ENCODE results near the gene MMP10.

DNA sequence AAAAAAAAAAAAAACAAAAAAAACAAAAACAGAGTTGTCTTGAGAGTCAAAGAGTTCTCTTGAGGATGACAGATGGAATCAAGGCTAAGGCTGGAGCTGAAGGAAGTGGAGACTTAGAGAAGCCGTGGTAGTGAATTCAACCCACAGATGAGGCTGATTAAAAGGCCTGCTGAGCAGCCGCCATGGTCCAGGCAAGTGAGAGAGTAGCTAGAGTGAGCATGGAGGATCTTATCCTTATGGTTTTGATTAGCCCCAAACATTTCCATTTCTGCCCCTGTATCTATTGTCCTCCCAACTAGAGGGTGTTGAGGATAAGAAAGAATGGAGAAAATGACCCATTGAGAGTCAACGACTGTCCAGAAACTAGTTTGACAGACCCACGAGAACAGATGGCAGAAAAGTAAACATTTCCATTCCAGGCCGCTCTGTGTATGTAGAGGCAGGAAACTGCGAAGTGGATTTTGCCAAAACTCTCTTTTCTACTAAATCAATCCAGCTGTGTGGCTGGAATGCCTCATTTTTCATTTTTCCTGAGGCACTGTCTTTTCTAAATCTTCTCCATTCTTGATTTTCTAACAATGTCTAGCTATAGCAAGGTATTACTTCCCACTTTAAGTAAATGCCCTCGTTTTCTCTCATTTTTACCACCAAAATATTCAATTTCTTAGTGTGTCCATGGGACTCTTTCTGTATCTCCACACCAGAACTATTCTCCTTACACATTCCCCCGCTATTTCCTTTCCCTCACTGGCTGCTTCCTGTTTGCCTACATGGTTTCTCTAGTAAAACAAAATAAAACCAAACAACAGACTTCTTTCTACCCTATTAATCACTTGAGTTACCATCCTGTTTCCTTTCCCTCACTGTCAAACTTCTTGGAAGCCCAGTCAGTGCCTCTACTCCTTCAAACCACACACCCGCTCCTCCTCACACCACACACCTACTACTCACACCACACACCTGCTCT lies 50.3 kb downstream of the MMP10 start:
- no peak for TF ChIP-seq EZH2 (IDR thresholded peaks at IDR 0.05)
- TF ChIP-seq POLR2AphosphoS5 (IDR thresholded peaks at IDR 0.05; ENCODE audit: borderline replicate concordance, low read depth, low read length) = no peak
- no peak for TF ChIP-seq FOXP2 (optimal IDR thresholded peaks at IDR 0.05; ENCODE audit: control extremely low read depth, extremely low read length, insufficient read depth)
